H9 (cell line): Measurements from ENCODE around the gene MPC1. TPM values are rescaled to one million over a fixed set of nuclear protein-coding genes. Genes with fewer than 3 reads are reported as not detected.

Experiments
- DNase-seq: peaks from one replicate; pipeline ENCODE4 v3.0.0-alpha.2; 2017
- H2AFZ ChIP-seq: one replicate; pipeline ENCODE4 v1.6.1; 2013; ENCODE audit warnings: mild to moderate bottlenecking, low read length, control low read depth, moderate library complexity
- H2AK5ac ChIP-seq: 2 replicates; pipeline ENCODE4 v1.6.1; 2013; ENCODE audit warnings: low read length, control low read depth, mixed read lengths; ENCODE audit not compliant: insufficient read length
- H2BK120ac ChIP-seq: one replicate; pipeline ENCODE4 v1.6.1; 2013; ENCODE audit warnings: low read depth, mild to moderate bottlenecking, low read length, control low read depth, inconsistent platforms; ENCODE audit not compliant: poor library complexity, severe bottlenecking
- H2BK12ac ChIP-seq: 2 replicates; pipeline ENCODE4 v1.6.1; 2013; ENCODE audit warnings: low read length, control low read depth, mixed read lengths, low read depth; ENCODE audit not compliant: insufficient read length
- H2BK15ac ChIP-seq: 2 replicates; pipeline ENCODE4 v1.6.1; 2013; ENCODE audit warnings: low read depth, low read length, control low read depth
- H2BK20ac ChIP-seq: one replicate; pipeline ENCODE4 v1.6.1; 2013; ENCODE audit warnings: low read depth, mild to moderate bottlenecking, low read length, control low read depth, inconsistent platforms; ENCODE audit not compliant: poor library complexity, severe bottlenecking
- H2BK5ac ChIP-seq: 2 replicates; pipeline ENCODE4 v1.6.1; 2013; ENCODE audit warnings: low read length, control low read depth, mixed read lengths; ENCODE audit not compliant: insufficient read length
- H3K14ac ChIP-seq: 2 replicates; pipeline ENCODE4 v1.6.1; 2013; ENCODE audit warnings: low read length, control low read depth; ENCODE audit not compliant: insufficient read depth
- H3K18ac ChIP-seq: 2 replicates; pipeline ENCODE4 v1.6.1; 2013; ENCODE audit warnings: low read depth, mild to moderate bottlenecking, mixed read lengths, low read length, control low read depth; ENCODE audit not compliant: insufficient read length
- H3K23ac ChIP-seq: 2 replicates; pipeline ENCODE4 v1.6.1; 2013; ENCODE audit warnings: low read length, control low read depth, mixed read lengths, low read depth; ENCODE audit not compliant: insufficient read length
- H3K23me2 ChIP-seq: 2 replicates; pipeline ENCODE4 v1.6.1; 2013; ENCODE audit warnings: low read depth, mild to moderate bottlenecking, mixed read lengths, low read length, control low read depth; ENCODE audit not compliant: insufficient read length, poor library complexity, severe bottlenecking
- H3K27ac ChIP-seq: 2 replicates; pipeline ENCODE4 v1.5.1; 2013; ENCODE audit warnings: low read length, control low read depth, mixed read lengths, low read depth; ENCODE audit not compliant: insufficient read length
- H3K27me3 ChIP-seq: 2 replicates; pipeline ENCODE4 v1.6.1; 2013; ENCODE audit warnings: low read length, control low read depth, inconsistent platforms; ENCODE audit not compliant: insufficient read depth
- H3K4ac ChIP-seq: 2 replicates; pipeline ENCODE4 v1.6.1; 2013; ENCODE audit warnings: low read depth, mild to moderate bottlenecking, control low read depth, inconsistent platforms, low read length, moderate library complexity
- H3K4me1 ChIP-seq: 2 replicates; pipeline ENCODE4 v1.6.1; 2013; ENCODE audit warnings: low read length, control low read depth, inconsistent platforms; ENCODE audit not compliant: insufficient read depth
- H3K4me2 ChIP-seq: 2 replicates; pipeline ENCODE4 v1.6.1; 2013; ENCODE audit warnings: low read length, control low read depth, mixed read lengths; ENCODE audit not compliant: insufficient read length, insufficient read depth
- H3K56ac ChIP-seq: 2 replicates; pipeline ENCODE4 v1.6.1; 2013; ENCODE audit warnings: low read depth, mild to moderate bottlenecking, mixed read lengths, low read length, control low read depth; ENCODE audit not compliant: insufficient read length
- H3K79me1 ChIP-seq: 2 replicates; pipeline ENCODE4 v1.6.1; 2013; ENCODE audit warnings: low read depth, mild to moderate bottlenecking, moderate library complexity, low read length, control low read depth, inconsistent platforms; ENCODE audit not compliant: insufficient read depth, poor library complexity, severe bottlenecking
- H3K79me2 ChIP-seq: 2 replicates; pipeline ENCODE4 v1.6.1; 2013; ENCODE audit warnings: low read length, control low read depth, inconsistent platforms; ENCODE audit not compliant: insufficient read depth
- H3K9ac ChIP-seq: 2 replicates; pipeline ENCODE4 v1.6.1; 2013; ENCODE audit warnings: low read length, control low read depth, mixed read lengths; ENCODE audit not compliant: insufficient read length; ENCODE audit errors: extremely low read depth
- H3K9me3 ChIP-seq: one replicate; pipeline ENCODE4 v1.6.1; 2013; ENCODE audit warnings: low read depth, low read length, inconsistent platforms; ENCODE audit not compliant: control insufficient read depth
- H3T11ph ChIP-seq: one replicate; pipeline ENCODE4 v1.6.1; 2013; ENCODE audit warnings: mild to moderate bottlenecking, low read length, control low read depth, inconsistent platforms
- H4K20me1 ChIP-seq: one replicate; pipeline ENCODE4 v1.6.1; 2013; ENCODE audit not compliant: control insufficient read depth, insufficient read length, insufficient read depth
- H4K5ac ChIP-seq: 2 replicates; pipeline ENCODE4 v1.6.1; 2013; ENCODE audit warnings: low read depth, mild to moderate bottlenecking, mixed read lengths, low read length, control low read depth; ENCODE audit not compliant: insufficient read length
- H4K8ac ChIP-seq: replicated peaks from 2 replicates; pipeline ENCODE4 v1.6.1; 2013; ENCODE audit warnings: low read length, control low read depth, mixed read lengths, low read depth; ENCODE audit not compliant: insufficient read length
- H4K91ac ChIP-seq: 2 replicates; pipeline ENCODE4 v1.6.1; 2013; ENCODE audit warnings: low read depth, mild to moderate bottlenecking, moderate library complexity, mixed read lengths, low read length, control low read depth; ENCODE audit not compliant: insufficient read length
- H3K27ac Mint-ChIP-seq, 3 experiments: 2 replicates in 2 of 3; 3 replicates in 1 of 3; pipeline ENCODE4 v1.8.0; 2020 to 2021; ENCODE audit warnings: mixed read lengths in 3 of 3, mild to moderate bottlenecking in 1 of 3, moderate library complexity in 1 of 3
- H3K27me3 Mint-ChIP-seq: 2 replicates; pipeline ENCODE4 v1.8.0; 2021; ENCODE audit warnings: low read depth, mild to moderate bottlenecking, moderate library complexity, mixed read lengths
- H3K36me3 Mint-ChIP-seq, 3 experiments: 2 replicates in 2 of 3; 3 replicates in 1 of 3; pipeline ENCODE4 v1.8.0; 2020 to 2021; ENCODE audit warnings: low read depth in 3 of 3, mixed read lengths in 3 of 3; ENCODE audit not compliant: insufficient read depth in 1 of 3
- H3K4me1 Mint-ChIP-seq, 2 experiments: 2 replicates each; pipeline ENCODE4 v1.8.0; 2020; ENCODE audit warnings: mixed read lengths in 2 of 2
- H3K4me3 Mint-ChIP-seq, 2 experiments: 2 replicates in 1 of 2; 3 replicates in 1 of 2; pipeline ENCODE4 v1.8.0; 2020 to 2021; ENCODE audit warnings: mild to moderate bottlenecking in 2 of 2, mixed read lengths in 2 of 2, moderate library complexity in 1 of 2
- H3K9me3 Mint-ChIP-seq, 2 experiments: 2 replicates in 1 of 2; 3 replicates in 1 of 2; pipeline ENCODE4 v1.8.0; 2020; ENCODE audit warnings: mild to moderate bottlenecking in 2 of 2, mixed read lengths in 2 of 2, moderate library complexity in 1 of 2
- WGBS: extraction: QIAGEN DNeasy Blood & Tissue Kit; methylation state at CpG from one replicate; pipeline ENCODE4 v1.1.7; 2013; ENCODE audit warnings: missing lambda C conversion rate, low lambda C conversion rate, mixed read lengths; ENCODE audit not compliant: insufficient read length; ENCODE audit errors: extremely low coverage; 5-methylcytosine and 5-hydroxymethylcytosine counted together
- total RNA-seq: library from RNA; stranded (reverse); gene quantifications from 2 replicates; pipeline ENCODE4 v1.2.1, GENCODE V29; 2021
- TF ChIP-seq, protein P1 (sequence below): fragments of 200-600 bp; sonication (generic); conservative IDR thresholded peaks from 3 replicates; pipeline ENCODE4 v1.8.0; 2021; ENCODE audit warnings: antibody characterized with exemption, mild to moderate bottlenecking

MPC1 gene
- total RNA-seq, 1 experiment from 2014 or later, result 10.0 TPM

DNA sequence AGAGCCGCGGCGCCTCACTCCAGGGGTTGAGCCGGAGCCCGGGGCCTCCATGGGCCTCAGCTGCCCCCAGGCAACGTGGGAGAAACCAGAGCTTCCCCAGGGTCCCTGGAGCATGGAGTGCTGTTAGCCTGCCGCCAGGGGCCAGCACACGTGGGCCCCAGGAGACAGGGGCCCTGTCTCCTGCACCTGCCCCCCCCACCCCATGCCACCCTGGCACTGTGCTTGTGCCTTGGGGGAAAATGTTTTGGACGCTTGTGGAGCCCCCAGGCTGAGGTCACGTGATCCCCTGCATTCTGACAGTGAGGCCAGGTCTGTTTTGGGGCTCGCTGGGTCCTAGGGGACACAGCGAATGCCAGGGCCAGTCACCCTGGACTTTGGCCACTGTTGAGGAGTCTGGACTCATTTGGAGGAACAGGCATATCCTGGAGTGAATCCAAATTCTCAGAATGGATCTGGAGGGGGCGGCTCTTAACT is 30.2 kb upstream of the MPC1 start:
- Histone ChIP-seq H2BK5ac (no peak overlapping the region), H3K18ac (no peak overlapping the region), H3K9ac (no peak overlapping the region), H3K56ac (no peak overlapping the region), H3K4ac (no peak overlapping the region), H3K27ac (no peak overlapping the region), H2BK15ac (no peak overlapping the region), H4K8ac (no peak overlapping the region), H2AK5ac (no peak overlapping the region), H3K23ac (no peak overlapping the region), H3K79me1 (no peaks in the 10 kb centered on the region), H2AFZ (no peak overlapping the region), H3K79me2 (no peaks in the 10 kb centered on the region), H4K5ac (no peak overlapping the region), H3K23me2 (peaks cover 5% of the 10 kb centered on the region), H3K14ac (no peak overlapping the region), H2BK20ac (no peak overlapping the region), H3T11ph (no peak overlapping the region), H3K4me1 (0 out of 2 replicates have a peak, but pooled peaks cover 5% of the 10 kb centered on the region), H3K27me3 (no peaks in the 10 kb centered on the region), H4K20me1 (peaks cover 3% of the 10 kb centered on the region), H2BK120ac (no peak overlapping the region), H4K91ac (no peak overlapping the region), H2BK12ac (no peak overlapping the region), H3K9me3 (no peaks in the 10 kb centered on the region), H3K4me2 (no peak overlapping the region)
- Mint-ChIP-seq H3K9me3 (peaks cover 11 to 13% of the 10 kb centered on the region in 2 experiments; a peak in 4 of 5 replicates), H3K36me3 (peaks cover 24 to 26% (median 24%) of the 10 kb centered on the region in 3 experiments), H3K4me3 (no peak overlapping the region), H3K27me3 (no peaks in the 10 kb centered on the region), H3K27ac (peak overlapping the region in 1 of 3 experiments; percentile 46; a peak in 1 of 7 replicates), H3K4me1 (peaks cover 8 to 16% of the 10 kb centered on the region in 2 experiments)
- DNase-seq, result no peak
- whole genome bisulfite sequencing, result no CpG with 5 or more reads among the region's 13 CpGs
- TF ChIP-seq, protein P1, sequence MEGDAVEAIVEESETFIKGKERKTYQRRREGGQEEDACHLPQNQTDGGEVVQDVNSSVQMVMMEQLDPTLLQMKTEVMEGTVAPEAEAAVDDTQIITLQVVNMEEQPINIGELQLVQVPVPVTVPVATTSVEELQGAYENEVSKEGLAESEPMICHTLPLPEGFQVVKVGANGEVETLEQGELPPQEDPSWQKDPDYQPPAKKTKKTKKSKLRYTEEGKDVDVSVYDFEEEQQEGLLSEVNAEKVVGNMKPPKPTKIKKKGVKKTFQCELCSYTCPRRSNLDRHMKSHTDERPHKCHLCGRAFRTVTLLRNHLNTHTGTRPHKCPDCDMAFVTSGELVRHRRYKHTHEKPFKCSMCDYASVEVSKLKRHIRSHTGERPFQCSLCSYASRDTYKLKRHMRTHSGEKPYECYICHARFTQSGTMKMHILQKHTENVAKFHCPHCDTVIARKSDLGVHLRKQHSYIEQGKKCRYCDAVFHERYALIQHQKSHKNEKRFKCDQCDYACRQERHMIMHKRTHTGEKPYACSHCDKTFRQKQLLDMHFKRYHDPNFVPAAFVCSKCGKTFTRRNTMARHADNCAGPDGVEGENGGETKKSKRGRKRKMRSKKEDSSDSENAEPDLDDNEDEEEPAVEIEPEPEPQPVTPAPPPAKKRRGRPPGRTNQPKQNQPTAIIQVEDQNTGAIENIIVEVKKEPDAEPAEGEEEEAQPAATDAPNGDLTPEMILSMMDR, result no peak
